Renal cortical epithelial cell (primary cell): ENCODE measurements around the gene ACAP1. TPM values are rescaled to one million over a fixed set of nuclear protein-coding genes. Genes with fewer than 3 reads are reported as not detected.
"Not testable (repeated sequence)": the region's sequence is repeated elsewhere in the genome, so short reads cannot be mapped to it uniquely, and the experiment has no call there.

Source experiments
- DNase-seq: peaks from one replicate; pipeline ENCODE4 v3.0.0-alpha.2; 2011; ENCODE audit warnings: low read depth
- total RNA-seq: library from RNA; depleted of rRNA; stranded (reverse); fragments of >200 nt; gene quantifications from 2 replicates; pipeline ENCODE4 v1.2.3, GENCODE V29; 2014

ACAP1 gene
- total RNA-seq, 1 donor from 2014 or later = 0.20 TPM

DNA sequence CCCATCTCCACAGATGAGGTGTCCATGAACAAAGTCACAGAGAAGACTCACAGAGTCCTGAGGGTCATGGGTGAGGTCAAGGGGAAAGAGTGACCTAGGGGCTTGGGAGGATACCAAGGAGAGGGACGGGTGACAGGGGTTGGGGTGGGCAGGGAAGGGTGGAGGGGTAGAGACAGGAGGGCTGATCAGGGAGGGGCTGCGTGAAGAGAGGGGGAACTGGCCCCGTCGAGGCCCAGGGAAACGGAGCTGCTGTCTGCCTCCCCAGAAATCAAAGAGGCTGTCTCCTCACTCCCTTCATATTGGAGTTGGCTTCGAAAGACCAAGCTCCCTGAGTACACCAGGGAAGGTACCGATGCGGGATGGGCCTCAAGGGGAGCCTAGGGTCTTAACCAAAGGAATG lies 19.2 kb downstream of the ACAP1 start:
- no peak for DNase-seq

DNA sequence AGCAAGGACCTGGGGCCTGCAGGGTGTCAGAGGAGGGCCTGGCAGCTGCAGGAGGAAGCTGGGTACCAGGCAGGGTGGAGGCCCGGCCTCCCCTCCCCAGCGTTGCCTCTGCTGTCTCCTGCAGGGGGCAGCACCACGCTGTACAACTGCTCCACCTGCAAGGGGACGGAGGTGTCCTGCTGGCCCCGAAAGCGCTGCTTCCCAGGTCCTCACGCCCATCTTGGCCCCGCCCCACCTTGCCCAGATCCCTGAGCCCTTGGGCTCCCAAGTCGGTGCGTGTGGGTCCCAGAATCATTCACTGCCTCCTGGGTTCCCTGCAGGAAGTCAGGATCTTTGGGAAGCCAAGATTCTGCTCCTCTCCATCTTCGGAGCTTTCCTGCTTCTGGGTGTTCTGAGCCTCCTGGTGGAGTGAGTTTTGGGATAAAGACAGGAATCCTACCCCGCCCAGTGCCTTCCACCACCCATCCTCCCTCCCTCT lies 19.8 kb downstream of the ACAP1 start:
- peak; percentile 46 for DNase-seq

DNA sequence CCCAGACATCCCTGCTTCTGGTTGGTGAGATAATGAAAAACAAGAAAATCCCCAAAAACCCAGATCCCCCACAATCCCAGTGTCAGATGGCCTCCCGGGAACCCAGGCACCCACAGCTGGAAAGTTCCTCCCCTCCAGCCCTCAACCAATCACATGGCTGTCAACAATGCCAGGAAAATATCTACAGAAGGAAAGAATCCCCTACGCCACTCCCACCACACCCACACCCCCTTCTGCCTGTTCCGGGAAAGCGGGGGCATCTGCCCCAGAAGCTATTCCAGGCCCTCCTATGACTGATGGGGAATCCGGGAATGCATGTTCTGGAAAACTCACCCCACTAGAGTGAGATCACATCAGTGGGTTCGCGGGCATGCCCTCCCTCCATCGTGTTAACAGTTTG lies 20.4 kb downstream of the ACAP1 start:
- DNase-seq = no peak

- DNase-seq = no peak
These were observed 21.1 kb downstream of the ACAP1 start for GRCh38 chr17:7357381-7357780.

DNA sequence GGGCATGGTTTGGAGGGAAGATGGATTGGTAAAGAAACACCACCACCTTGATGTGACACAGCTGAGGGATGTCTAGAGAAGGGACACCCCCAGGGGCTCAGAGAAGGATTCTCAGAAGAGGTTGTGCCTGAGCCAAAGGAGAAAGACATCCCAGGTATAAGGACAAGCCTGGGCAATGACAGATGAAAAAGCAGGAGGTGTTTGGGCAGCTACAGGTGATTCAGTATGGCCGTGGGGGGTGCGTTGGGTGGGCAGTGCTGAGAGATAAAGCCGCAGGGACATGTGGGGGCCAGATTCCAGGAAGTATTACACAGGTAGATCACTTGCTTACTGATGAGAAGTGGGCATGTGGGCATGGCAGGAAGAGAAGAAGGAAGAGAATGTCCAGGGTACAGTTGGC lies 25.6 kb downstream of the ACAP1 start:
- DNase-seq = no peak

- no peak for DNase-seq
These were observed 27.0 kb downstream of the ACAP1 start for GRCh38 chr17:7363311-7363710.

DNA sequence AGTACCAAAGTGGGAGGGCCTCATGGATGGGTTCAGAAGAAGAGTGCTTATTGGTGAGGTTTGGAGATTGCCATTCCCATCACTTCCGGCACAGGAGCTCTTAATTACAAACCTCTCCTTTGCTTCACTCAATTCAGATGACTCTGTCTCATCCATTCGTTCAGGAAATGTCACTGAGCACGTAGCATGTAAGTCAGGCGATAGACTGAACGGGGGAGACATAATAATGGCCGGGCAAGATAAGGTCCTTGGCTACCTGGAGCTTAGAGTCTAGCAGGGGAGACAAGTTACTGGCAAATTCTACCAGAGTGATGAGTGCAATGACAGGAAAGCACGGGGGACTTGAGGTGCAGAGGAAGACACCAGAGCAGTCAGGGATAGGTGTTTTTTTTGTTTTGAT lies 29.6 kb downstream of the ACAP1 start:
- DNase-seq = not testable (repeated sequence)

- no peak for DNase-seq
These were observed 30.8 kb downstream of the ACAP1 start for GRCh38 chr17:7367083-7367482.

- DNase-seq = no peak
These were observed 31.7 kb downstream of the ACAP1 start for GRCh38 chr17:7367918-7368598.

DNA sequence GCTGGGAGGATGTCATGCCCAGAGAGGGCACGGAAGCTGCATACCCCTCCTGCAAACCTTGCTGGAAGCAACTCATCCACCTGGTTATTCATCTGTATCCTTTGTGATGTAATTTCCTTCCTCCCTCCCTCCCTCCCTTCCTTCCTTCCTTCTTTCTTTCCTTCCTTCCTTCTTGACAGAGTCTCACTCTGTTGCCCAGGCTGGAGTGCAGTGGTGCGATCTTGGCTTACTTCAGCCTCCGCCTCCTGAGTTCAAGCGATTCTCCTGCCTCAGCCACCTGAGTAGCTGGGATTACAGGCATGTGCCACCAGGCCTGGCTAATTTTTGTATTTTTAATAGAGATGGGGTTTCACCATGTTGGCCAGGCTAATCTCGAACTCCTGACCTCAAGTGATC lies 32.3 kb downstream of the ACAP1 start:
- DNase-seq = not testable (repeated sequence)

DNA sequence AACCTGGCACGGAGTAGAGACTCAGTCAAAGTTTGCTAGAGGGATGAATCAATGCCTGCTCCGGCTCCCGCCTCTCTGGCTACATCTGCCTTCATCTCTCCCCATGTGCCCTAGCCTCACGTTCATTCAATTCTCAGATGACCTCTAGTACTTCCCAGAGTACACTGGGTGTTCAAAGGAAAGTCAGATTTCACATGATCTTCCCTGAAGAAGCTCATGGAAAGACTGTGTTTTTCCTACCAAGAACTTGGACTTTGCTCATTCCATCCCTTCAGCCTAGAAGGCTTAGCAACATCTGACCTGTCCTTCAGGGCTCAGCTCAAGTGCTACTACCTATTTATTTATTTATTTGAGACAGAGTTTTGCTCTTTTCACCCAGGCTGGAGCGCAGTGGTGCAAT lies 33.5 kb downstream of the ACAP1 start:
- no peak for DNase-seq

DNA sequence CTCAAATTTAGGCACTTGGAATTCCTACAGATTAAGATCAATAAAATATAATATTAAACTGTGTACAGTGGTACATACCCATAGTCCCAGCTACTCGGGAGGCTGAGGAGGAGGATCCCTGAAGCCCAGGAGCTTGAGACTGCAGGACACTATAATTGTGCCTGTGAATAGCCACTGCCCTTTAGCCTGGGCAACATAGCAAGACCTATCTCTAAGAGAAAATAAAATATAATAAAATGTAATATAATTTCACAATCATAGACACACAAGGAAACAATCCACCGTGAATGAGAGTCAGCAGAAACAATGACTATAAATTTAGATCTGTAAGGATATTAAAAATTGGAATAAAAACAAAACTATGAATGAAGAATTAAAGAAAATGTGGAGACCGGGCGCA lies 34.5 kb downstream of the ACAP1 start:
- no peak for DNase-seq

DNA sequence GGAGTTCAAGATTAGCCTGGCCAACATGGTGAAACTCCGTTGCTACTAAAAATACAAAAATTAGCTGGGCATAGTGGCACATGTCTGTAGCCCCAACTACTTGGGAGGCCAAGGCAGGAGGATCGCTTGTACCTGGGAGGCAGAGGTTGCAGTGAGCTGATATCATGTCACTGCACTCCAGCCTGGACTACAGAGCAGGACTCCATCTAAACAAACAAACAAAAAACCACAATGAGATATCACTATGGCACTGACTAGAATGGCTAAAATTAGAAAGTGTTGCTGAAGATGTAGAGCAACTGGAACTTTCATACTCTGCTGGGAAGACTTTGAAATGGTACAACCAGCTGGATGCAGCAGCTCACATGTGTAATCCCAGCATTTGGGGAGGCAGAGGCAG lies 38.0 kb downstream of the ACAP1 start:
- no peak for DNase-seq

DNA sequence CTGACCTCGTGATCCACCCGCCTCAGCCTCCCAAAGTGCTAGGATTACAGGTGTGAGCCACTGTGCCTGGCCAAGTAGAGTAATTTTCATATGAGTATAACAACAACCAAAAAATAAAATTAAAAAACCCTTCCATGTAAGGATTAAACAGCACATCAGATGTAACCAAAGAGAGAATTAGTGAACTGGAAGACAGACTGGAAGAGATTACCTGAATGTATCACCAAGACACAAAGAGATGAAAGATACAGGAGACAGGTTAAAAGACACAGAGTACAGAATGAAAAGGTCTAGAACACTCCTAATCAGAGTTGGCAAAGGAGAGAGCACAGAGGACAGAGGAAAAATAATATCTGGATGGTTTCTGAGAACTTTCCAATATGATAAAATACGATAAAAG lies 42.8 kb downstream of the ACAP1 start:
- DNase-seq = no peak

GRCh38 chr17:7380321-7380720 lies 44.0 kb downstream of the ACAP1 start:
- DNase-seq = no peak

GRCh38 chr17:7380855-7381683 lies 44.7 kb downstream of the ACAP1 start, which contains the start of gene TNK1:
TSS of gene TNK1 (plus strand) at chr17:7381089. CDS start at chr17:7382927, 1,838 bp downstream.
- peak; percentile 14 for DNase-seq

DNA sequence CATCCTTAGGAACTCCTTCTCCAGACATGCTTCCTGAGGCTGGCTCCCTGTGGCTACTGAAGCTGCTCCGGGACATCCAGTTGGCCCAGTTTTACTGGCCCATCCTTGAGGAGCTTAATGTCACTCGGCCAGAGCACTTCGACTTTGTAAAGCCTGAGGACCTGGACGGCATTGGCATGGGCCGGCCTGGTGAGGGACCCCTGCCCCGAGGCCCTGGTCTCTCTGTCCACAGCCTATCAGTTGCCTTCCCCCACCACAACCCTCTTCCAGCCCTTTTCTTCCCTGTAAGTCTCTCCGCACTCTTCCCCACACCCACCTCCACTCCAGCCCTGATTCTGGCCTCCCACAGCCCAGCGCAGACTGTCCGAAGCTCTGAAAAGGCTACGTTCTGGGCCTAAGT lies 46.6 kb downstream of the ACAP1 start:
- DNase-seq = no peak

DNA sequence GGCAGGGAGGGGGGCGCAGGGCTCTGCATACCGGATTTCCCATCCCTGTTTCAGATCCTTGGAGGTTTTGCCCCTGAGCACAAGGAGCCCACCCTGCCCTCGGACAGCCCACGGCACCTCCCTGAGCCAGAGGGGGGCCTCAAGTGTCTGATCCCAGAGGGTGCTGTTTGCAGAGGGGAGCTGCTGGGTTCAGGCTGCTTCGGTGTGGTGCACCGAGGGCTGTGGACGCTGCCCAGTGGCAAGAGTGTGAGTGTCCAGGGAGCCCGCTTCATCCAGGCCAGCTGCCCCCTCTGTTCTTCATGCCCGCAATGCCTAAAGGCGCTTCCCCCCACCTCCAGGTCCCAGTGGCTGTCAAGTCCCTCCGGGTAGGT lies 47.0 kb downstream of the ACAP1 start:
- DNase-seq = no peak

DNA sequence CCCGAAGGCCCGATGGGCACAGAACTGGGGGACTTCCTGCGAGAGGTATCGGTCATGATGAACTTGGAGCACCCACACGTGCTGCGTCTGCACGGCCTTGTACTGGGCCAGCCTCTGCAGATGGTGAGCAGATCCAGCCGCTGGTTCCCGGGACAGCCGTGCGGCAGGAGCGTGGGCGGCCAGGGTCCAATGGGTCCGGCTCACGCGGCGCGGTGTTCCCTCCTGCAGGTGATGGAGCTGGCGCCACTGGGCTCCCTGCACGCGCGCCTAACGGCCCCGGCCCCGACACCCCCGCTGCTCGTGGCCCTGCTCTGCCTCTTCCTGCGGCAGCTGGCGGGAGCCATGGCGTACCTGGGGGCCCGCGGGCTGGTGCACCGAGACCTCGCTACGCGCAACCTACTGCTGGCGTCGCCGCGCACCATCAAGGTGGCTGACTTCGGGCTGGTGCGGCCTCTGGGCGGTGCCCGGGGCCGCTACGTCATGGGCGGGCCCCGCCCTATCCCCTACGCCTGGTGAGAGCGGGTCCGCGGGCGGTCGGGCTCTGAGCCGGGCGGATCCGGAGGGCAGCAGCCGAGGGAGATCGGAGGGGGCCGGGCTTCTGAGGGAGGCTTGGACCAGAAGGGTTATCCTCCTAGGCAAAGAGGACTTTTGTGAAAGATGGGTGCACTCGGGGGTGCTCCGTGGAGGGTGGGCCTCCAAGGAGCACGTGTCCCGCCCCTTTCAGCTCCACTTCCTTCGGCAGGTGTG lies 47.6 kb downstream of the ACAP1 start:
- no peak for DNase-seq

DNA sequence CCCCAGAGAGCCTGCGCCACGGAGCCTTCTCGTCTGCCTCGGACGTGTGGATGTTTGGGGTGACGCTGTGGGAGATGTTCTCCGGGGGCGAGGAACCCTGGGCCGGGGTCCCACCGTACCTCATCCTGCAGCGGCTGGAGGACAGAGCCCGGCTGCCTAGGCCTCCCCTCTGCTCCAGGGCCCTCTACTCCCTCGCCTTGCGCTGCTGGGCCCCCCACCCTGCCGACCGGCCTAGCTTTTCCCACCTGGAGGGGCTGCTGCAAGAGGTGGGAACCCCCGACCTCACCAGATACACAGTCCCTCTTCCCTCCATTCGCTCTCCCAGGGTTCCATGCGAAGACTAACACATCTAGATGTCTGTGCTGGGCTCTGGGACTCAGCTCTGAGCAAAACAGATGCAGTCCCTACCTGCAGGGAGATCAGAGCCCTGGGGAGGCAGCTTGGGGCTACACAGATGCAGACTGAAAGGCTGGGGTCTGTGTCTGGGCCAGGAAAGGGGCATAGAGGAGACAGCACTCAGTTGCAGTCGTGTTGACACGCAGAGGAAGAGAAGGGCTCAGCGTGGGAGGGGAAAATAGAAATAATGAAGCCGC lies 48.3 kb downstream of the ACAP1 start:
- no peak for DNase-seq

DNA sequence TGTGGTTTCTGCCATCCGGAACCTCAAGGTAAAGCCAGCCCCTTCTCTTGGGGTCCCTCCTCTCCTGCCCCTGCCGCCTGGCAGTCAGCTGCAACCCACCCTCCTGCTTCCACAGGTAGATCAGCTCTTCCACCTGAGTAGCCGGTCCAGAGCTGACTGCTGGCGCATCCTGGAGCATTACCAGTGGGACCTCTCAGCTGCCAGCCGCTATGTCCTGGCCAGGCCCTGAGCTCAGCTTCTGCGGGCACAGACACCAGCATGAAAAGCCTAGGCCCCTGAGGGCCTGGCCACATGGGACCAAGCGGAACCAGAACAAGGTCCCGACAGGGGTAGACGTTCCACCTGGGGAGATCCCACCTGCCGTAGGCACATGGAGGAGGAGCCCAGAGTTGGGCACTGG lies 52.5 kb downstream of the ACAP1 start:
- DNase-seq = no peak
